HG03196 (cell line): ENCODE data around the gene CEMIP.

Source experiments
- ATAC-seq: cut with Tn5 transposase; IDR thresholded peaks from one replicate; pipeline ENCODE4 v1.9.1; 2021; ENCODE audit not compliant: unreplicated experiment

Gene CEMIP

DNA sequence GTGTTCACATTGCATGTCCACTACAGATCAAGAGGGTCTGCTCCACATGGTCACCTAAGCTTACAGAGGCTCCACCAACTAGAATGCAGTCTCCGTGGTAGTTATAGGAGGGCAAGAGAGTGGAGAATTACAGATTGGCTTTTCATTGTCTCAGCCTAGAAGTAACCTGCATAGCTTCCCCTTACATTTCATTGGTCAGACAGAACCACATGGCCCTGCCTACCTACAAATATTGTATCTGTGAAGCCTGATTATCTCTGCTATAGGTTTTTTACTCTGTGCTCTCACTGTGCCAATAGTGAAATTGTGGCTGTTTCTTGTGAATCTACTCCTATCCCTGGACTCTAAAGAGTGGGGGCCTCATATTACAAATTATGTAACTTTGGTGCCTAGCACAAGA, 219.1 kb downstream of the CEMIP start:
- no peak for ATAC-seq

DNA sequence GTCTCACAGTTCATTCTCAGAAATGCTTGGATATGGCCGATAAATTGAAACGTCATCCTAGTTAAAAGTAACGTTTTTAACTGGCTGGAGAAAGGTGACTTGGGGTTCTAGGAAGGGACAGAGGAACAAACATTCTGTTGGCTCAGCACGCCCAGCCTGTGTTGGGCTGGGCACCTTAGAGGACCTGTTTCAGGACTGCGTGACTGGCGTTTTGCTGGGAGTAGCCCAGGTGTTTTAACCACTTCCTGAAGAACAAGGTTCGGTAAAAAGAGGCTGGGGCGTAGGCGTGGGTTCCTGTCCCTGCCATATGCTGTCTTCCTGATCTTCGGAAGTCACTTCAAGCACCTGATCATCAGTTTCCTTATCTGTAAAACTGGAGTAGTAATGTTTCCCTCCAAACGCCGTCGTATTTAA, 220.5 kb downstream of the CEMIP start:
- ATAC-seq, result no peak

DNA sequence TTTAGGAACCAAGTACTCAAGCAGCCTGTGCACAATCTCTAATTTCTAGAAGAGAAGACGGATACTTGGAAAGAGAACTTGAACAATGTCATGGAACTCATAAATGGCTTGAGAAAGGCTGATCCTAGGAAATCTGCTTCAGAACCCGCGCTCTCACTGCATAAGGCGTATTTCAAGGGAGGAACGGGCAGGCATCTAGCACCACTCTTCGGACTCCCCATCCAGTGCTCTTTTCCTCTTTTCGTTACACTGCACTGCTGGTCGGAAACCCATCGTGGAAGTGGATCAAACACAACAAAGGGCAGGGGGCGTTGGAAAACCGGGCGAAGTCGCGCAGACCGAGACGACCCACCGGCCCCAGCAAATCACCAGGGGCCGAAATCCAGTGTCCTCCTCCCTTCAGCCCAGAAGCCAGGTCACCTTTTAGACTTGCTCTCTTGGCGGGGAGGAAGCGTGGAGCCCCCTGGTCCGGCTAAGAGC, 221.0 kb downstream of the CEMIP start:
- peak; percentile 0 for ATAC-seq

DNA sequence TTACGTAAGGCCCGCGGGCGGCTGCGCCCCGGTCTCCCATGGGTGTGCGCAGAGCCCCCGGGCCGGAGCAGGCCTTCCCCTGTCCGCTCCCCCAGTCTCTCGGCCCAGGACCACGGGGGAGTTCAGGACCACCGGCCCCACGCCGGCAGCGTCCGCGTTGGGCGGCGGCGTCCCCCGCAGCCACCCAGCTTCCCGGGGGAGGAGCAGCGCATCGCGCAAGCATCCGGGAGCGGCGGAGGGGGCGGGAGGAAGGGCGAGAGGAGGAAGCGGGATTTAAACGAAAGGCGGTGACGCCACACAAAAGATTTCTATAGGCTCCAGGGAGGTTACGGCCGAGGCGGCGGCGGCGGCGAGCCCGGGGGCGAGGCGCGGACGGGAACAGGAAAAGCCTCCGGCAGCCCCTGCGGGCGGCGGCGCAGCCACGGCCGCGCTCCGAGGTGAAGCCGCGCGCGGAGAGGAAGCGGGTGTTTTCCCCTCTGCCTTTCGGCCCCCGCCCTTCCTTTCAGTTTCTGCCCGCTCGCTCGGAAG, 221.5 kb downstream of the CEMIP start, which contains the start of gene TLNRD1:
TLNRD1 (plus strand) TSS at position 300 of the 528 bp plus-strand sequence. CDS start 1,349 bp downstream, outside the sequence.
- ATAC-seq, result peak; percentile 59
